Fibroblast of skin of left quadriceps (primary cell): ENCODE data around the gene KLHL8.

Experiments used
- DNase-seq, 2 experiments: peaks; one replicate each; pipeline ENCODE4 v3.0.0-alpha.2; 2013; ENCODE audit warnings: low read depth in 2 of 2

Gene KLHL8

GRCh38 chr4:87220094-87220822 is at the start of gene KLHL8:
Gene KLHL8, minus strand, starts transcription at chr4:87220618. Its CDS starts 25,079 bp downstream, at chr4:87195539.
- DNase-seq = peak; percentile 69

GRCh38 chr4:87270144-87270543 is 49.7 kb upstream of the KLHL8 start:
- DNase-seq = peak; percentile 8 to 10

- DNase-seq = no peak
These were observed 48.0 kb upstream of the KLHL8 start for GRCh38 chr4:87268411-87268810.

GRCh38 chr4:87266986-87267385 is 46.6 kb upstream of the KLHL8 start:
- no peak for DNase-seq

GRCh38 chr4:87262886-87263285 is 42.5 kb upstream of the KLHL8 start:
- no peak for DNase-seq

- DNase-seq = no peak
These were observed 40.1 kb upstream of the KLHL8 start for GRCh38 chr4:87260477-87260876.

GRCh38 chr4:87258677-87259076 is 38.3 kb upstream of the KLHL8 start:
- no peak for DNase-seq

GRCh38 chr4:87257523-87257922 is 37.1 kb upstream of the KLHL8 start:
- no peak for DNase-seq

- DNase-seq = no peak
These were observed 35.3 kb upstream of the KLHL8 start for GRCh38 chr4:87255755-87256154.

GRCh38 chr4:87251106-87251505 is 30.7 kb upstream of the KLHL8 start:
- no peak for DNase-seq

- no peak for DNase-seq
These were observed 29.9 kb upstream of the KLHL8 start for GRCh38 chr4:87250294-87250693.

- DNase-seq = no peak
These were observed 29.1 kb upstream of the KLHL8 start for GRCh38 chr4:87249332-87250019.

- DNase-seq = no peak
These were observed 23.1 kb upstream of the KLHL8 start for GRCh38 chr4:87243426-87244053.

GRCh38 chr4:87241336-87241735 is 20.9 kb upstream of the KLHL8 start:
- DNase-seq = no peak

GRCh38 chr4:87240341-87240740 is 19.9 kb upstream of the KLHL8 start:
- no peak for DNase-seq

- DNase-seq = no peak
These were observed 19.4 kb upstream of the KLHL8 start for GRCh38 chr4:87239821-87240220.

GRCh38 chr4:87239194-87239593 is 18.8 kb upstream of the KLHL8 start:
- no peak for DNase-seq

- no peak for DNase-seq
These were observed 16.4 kb upstream of the KLHL8 start for GRCh38 chr4:87236861-87237260.

- no peak for DNase-seq
These were observed 14.7 kb upstream of the KLHL8 start for GRCh38 chr4:87235020-87235671.

GRCh38 chr4:87232216-87232615 is 11.8 kb upstream of the KLHL8 start:
- peak in 1 of 2 experiments; percentile 32 for DNase-seq

- no peak for DNase-seq
These were observed 10.4 kb upstream of the KLHL8 start for GRCh38 chr4:87230806-87231205.

- no peak for DNase-seq
These were observed 9.6 kb upstream of the KLHL8 start for GRCh38 chr4:87229979-87230378.
